NCI-H2227 (cell line): Measurements from ENCODE around the gene TSPYL1.
"Not testable (repeated sequence)": the region's sequence is repeated elsewhere in the genome, so short reads cannot be mapped to it uniquely, and the experiment has no call there.

Source experiments
- DNase-seq: peaks from one replicate; lab custom pipeline; 2025; ENCODE audit not compliant: unreplicated experiment; lab: John Stamatoyannopoulos, UW

TSPYL1 gene

DNA sequence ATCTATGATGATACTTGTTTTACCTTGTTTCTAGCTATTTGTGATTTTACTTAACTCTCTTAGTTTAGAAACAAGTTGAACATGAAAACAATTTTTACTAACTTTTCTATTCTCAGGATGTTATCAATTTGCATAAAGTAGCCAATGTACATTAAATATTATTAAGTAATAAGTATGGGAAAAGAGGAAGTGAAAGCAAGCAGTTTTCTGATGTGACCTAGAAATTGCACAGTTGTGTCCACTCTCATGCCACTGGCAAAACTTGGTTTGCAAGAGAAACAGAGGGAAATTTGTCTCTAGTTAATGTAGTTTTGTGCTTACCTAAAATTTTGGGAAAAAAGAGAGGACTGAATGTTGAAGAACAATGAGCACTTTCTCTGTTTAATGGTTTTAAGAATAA, 19.2 kb upstream of the TSPYL1 start:
- no peak for DNase-seq

DNA sequence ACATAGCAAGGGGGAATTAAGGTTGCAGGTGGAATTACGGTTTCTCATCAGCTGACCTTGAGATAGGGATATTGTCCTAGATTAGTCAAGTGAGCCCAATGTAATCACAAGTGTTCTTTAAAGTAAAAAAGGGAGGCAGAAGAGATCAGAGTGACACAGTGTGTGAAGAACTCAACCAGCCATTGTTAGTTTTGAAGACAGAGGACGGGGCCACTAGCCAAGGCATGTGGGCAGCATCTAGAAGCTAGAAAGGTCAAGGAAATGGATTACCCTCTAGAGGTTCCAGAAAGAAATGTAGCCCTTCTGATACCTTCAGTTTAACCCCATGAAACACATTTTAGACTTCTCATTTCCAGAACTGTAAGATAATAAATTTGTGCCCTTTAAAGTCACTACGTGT, 18.5 kb upstream of the TSPYL1 start:
- DNase-seq: no peak

DNA sequence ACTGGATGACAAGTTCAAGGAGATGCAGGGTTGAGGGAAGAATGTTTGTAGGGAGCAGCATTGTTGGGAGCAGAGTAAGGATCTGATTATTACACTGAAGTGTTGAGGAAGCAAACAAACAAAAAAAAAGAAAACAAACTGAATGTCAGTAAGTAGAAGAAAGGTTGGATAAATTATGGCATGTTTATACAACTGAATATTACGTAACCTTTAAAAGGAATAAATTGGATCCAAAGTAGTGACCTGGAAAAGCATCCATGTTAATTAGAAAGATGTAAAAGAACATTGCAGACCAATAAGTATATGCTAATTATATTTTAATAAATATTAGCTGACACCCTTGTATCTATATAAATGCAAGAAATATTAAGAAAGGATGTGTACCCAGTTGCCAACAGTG, 12.8 kb upstream of the TSPYL1 start:
- no peak for DNase-seq

DNA sequence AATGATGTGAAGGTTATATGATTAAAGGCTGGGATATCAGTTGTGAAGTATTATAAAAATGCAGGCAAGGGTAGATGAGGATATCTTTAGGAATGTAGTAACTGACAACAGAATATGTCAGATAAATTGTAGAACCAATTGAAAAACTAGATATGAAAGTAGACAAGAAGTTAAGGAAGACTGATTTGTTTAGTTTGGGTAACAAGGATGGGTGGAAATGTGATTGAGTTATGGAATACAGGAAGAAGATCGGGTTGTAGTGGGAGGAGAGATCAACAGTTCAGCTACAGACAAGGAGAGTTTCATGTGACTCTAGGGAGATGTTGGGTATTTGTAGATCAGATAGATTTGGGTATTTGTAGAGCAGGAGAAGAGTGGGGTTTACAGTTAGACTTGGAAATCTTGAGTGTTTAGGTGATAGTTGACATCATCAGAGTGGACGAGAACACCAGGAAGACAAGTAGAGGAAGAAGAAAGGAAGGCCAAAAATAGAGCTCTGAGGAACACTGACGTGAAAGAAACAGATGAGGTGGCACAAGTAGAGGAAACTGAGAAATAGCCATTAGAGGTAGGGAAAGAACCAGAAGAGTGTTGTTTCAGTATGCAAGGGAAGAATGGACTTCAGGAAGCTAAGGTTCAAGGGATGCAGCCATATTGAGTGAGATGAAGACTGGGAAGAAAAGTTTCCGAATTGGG, 12.1 kb upstream of the TSPYL1 start:
- no peak for DNase-seq

DNA sequence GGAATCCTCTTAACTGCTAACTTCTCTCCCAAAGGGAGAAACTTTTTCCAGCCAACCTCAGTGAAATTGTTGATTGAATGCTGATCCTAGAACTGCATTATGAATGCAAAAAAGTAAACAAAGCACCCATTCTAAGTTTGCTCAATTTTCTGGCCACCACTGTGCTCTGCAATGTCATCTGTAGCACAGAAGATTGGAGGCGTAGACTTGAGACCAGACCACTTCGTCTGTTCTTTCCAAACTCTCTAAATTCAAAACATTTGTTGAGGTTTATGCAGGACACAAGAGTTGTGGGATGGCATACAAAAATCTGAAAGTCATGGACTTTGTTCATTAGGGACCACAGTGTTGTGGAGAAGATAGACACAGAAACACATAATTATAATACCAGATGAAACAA, 11.1 kb upstream of the TSPYL1 start:
- no peak for DNase-seq

DNA sequence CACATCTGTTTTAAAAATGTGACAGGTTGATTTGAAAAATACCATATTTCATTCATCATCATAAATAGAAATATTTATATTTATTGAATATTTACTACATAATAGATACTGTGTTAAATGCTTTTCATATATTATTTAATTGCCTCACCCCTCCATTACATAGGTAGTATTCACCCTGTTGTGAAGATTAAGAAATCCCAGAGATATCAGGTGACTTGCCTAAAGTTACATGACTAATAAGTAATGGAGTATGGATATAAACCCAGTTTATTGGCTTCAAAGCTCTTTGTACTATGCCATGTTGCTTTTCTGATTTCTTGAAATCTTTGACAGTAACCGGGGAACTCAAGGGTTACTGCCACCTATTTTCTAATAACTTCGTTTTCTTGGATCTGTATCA, 10.1 kb upstream of the TSPYL1 start:
- no peak for DNase-seq

DNA sequence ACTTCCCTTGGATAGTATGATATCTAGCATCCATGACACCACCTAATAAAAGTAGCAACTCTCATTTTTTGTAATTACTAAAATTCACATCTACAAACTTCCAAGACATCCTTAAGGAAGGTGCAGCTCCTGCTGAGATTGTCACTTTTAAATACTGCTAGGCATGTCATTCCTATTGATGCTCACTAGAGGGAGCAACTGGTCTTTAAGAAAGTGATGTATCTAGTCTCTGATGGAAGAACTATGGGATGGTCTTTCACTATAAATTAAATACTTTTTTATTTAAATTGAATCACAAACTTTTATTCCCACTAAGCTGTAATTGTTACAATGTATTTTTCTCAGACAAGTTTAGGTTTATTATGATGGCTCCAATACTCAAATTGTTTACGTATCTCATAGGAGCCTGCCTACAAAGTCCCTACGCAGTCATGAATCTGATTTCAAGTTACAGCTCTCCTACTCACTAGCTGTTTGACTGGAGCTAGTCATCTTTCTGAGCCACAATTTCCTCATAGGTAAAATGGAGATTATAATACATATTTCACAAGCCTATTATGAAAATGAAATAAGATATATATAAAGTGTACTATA, 8.1 kb upstream of the TSPYL1 start:
- peak; percentile 47 for DNase-seq

DNA sequence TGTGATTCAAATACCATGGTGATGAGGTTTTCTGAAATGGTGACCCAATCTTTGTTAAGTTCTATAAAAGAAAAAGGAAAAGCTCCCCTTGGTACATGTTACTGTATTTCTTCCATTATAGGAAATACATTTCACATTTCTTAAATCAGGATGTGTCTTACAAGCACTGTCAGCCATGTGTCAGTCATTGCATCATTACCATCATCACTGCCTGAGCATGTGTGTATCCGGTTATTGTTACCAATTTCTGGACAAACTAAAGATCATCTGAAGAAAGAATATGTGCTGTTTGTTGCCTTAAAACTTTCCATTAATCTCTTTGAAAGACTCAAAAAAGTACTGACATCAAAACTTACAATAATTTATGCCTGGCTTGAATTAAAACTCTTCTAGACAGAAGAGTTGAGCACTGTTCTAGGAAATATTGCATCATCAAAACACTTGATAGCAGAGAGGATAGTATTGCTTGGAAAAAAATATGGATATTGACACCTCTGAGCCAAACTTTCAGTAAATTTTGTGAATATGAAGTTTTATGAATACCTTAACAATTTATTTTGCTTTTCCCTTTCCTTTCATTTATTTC, 7.1 kb upstream of the TSPYL1 start:
- DNase-seq: no peak

DNA sequence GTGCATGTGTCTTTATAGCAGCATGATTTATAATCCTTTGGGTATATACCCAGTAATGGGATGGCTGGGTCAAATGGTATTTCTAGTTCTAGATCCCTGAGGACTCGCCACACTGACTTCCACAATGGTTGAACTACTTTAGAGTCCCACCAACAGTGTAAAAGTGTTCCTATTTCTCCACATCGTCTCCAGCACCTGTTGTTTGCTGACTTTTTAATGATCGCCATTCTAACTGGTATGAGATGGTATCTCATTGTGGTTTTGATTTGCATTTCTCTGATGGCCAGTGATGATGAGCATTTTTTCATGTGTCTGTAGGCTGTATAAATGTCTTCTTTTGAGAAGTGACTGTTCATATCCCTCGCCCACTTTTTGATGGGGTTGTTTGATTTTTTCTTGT, 5.3 kb upstream of the TSPYL1 start:
- DNase-seq: not testable (repeated sequence)

DNA sequence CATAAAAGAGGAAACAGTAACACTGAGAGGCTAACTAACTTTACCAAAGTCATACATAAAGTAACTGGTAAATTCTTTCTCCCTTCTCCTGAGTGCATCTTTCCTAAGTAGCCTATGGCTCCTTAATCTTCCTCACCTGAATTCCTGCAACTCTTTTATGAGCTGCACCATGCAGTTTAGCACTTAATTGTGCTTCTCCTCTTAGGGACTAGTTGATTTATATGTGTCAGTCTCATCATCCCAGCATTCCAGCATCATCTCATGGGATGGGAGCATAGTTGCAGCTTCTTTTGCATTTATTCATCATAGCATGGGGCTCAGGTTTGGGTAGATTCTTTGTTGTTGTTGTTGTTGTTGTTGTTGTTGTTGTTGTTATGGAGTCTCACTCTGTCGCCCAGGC, 3.5 kb upstream of the TSPYL1 start:
- DNase-seq: no peak

DNA sequence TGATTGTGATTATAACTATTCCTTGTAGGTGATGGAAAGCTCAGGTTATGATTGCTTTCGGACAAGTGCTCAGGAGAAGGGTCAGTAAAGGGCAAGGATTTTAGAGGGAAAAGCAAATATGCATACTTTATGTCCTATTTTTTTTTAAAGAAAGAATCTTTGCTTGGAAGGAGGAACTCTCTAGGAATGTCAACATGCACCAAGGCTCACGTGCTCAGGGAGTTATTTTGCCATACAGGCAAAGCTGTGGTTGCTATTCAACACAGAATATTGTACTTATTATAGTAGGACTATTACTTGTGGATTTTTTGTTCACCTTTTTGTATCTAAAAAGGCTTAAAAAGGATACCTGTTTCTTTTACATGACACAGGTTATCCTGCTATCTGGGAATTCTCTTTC, 3.0 kb upstream of the TSPYL1 start:
- no peak for DNase-seq

DNA sequence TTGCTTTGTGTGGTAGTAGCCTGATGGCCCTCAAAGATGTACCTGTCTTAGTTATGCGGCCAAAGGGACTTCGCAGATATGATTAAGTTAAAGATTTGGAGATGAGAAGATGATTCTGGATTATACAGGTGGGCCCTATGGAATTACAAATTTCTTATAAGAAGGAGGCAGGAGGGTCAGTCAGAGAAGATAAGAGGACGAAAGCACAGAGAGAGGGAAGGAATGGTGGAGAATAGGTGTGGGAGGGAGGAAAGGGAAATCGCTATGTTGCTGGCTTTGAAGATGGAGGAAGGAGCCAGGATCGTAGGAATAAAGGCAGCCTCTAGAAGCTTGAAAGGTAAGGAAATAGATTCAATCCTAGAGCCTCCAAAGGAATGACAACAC, 1.2 kb upstream of the TSPYL1 start:
- DNase-seq: no peak

DNA sequence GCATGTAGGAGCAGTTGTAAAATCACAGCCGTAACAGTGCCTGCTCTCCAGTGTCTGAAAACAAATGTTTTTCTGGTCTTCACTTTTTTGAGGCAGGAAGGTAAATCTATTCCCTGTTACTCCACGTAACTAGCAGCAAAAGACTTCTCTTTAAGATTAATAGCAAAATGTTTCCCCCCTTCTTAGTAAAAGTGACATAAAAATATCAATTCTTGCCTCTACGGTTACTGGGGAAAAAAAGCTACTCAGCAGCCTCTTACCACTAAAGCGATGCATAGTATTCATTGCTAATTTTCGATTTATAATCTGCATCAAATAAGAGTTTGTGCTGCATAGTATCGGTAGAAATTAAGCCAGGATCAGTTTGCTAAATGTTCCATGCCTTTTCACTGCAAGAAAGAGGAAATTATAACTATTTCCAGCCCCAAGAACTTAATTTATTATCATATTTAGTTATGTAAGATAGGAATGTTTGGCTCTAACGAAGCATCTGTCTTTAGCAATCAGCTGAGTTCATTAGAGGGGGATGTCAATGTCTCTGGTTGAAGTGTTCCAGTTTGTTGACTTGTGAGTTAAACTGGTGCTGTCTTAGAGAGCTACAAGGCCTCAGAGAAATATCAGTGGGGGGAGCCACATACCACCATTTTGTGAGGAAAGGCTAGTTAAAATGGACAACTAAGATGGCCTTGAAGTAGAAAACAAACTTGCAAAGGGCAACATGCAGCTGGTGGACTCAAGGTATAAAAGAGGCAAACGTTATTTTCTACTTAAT, 617 bp upstream of the TSPYL1 start:
- peak; percentile 18 for DNase-seq

DNA sequence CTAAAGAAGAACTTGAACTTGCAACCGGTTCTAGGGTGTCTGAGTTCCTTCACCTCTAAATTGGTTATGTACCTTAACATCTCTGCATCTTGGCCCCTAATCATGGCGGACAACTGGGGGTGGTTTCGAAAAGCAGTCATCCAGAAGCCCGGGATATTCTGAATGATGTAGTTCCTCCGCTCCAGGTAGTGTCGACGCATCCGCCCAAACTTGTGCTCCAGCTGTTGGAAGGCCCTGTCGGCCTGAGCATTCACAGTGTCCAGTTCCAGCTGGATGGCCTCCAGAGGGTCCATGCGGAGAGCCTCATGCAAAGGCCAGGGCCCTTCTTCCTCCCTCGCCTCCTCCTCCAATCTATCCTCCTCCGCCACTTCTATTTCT, 887 bp downstream of the TSPYL1 start:
- DNase-seq: no peak

DNA sequence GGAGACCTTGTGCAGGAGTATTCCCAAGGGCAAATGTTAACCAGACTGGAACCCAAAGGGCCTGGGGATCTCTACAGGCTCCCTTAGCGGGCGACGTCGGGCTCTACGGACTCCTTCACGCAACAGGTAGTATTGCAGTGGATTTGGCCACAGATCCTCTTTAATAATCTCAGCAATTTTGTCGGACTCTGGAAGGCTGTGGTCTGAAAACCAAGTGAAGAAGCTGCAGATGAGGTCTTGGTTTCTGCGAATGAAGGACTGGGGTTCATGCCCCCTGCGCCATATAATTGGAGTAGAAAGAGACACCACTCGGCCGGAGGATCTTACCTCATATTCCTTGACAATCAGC, 1.3 kb downstream of the TSPYL1 start:
- no peak for DNase-seq

DNA sequence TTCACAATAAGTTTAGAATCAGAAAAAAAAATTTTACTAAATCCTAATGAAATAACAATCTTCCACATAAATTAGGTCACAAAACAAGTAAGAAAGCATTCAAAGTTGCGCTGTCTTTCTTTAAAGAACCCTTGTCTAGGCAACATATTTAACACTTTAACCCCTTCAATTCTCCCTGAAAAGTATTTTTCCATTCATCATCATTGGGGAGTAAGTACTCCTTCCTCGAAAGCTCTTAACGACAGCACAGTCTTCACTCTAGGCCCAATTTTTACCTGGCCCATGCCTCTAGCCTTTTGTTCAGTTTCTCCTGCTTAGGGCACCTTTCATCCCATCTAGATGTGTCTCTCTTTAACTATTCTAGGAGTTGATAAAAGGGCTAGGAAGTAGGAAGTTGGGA, 2.6 kb downstream of the TSPYL1 start:
- no peak for DNase-seq

DNA sequence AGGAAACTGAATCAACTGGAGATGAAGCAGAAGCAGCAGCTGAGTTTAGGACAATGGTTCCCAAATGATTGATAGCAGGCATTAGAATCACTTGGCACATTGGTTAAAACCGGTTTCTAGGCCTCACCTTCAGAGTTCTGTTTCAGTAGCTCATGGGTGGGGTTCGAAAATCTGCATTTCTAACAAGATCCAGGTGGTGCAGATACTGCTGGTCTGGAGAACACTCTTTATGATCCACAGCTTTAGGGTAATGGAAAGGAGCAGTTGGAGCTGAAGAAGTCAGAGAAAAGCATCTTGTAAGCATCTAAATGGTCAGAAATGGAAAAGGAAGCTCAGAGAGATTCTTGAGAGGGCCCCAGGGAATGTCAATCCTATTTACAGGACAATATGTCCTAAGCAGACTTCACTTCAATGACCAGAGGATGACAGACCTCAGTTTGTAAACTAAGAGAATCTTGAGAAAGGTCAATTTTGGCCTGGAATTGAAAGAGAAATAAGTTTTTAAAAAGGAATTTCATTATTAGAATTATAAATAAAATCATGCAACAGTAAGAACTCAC, 8.5 kb downstream of the TSPYL1 start:
- DNase-seq: no peak

DNA sequence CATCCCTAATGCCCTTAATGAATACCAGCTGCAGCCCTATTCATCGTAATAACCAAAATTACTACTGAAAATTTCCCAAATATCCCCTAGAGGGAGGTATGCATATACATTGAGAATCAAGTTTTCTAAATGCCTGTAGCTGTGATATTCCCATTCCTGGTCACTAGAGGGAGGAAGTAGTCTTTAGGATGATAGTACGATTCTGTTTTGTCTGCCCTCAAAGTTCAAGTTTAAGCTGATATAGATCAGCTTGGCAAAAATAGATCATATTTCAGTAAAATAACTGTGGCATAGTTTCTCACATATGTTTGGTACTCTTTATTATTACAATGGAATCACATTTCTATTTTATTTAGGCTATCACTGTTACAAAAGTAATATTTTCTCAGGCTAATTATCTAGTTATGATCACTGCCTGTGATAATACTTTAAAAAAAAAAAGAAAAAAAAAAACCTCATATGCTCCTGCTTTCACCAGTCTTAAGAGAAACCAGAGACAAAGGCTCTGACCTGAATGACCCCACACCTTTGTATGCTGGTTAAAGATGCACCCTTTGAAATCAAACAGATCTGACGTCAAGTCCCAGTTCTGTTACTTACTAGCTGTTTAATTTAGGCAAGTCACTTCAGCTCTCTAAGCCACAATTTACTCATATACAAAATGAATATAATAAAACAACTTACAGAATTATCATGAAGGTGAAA, 11.0 kb downstream of the TSPYL1 start:
- DNase-seq: peak; percentile 69

DNA sequence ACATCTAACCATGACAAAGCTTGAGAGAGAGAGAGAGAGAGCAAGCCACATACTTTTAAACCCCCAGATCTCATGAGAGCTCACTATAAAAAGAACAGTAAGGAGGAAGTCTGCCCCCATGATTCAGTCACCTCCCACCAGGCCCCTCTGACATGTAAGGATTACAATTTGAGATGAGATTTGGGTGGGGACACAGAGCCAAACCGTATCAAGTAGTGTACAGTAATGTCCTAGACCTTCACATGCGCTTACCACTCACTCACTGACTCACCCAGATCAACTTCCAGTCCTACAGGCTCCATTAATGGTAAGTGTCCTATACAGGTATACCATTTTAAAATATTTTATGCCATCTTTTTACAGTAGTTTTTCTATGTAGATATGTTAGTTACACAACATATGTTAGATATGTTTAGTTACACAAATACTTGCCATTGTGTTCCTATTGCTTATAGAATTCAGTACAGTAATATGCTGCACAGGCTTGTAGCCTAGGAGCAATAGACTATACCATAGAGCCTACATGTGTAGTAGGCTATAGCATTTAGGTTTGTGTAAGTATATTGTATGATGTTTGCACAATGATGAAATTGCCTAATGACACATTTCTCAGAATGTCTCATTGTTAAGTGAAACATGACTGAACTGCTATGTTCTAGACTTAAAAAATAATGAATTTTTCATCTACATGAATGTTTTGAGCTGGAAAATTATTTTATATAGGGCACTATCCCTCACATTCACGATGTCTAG, 11.7 kb downstream of the TSPYL1 start:
- DNase-seq: no peak

DNA sequence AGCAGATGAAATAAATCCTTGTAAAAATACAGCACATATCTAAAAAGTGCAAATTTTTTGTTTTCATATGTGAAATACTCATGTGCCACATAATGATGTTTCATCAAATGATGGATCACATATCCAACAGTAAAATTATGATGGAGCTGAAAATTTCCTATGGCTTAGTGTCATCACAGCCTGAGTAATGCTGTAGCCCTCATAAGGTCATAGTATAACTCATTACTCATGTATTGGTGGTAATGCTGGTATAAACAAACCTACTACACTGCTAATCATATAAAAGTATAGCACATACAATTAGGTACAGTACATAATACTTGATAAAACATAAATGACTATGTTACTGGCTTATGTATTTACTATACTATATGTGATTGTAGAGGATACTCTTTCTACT, 12.9 kb downstream of the TSPYL1 start:
- DNase-seq: no peak
